SIG-M5 (cell line): ENCODE data around the gene PROS1.
"Not testable (repeated sequence)": the region's sequence is repeated elsewhere in the genome, so short reads cannot be mapped to it uniquely, and the experiment has no call there.

Experiments
- DNase-seq: peaks from one replicate; lab custom pipeline; 2025; lab: John Stamatoyannopoulos, UW

The PROS1 gene

DNA sequence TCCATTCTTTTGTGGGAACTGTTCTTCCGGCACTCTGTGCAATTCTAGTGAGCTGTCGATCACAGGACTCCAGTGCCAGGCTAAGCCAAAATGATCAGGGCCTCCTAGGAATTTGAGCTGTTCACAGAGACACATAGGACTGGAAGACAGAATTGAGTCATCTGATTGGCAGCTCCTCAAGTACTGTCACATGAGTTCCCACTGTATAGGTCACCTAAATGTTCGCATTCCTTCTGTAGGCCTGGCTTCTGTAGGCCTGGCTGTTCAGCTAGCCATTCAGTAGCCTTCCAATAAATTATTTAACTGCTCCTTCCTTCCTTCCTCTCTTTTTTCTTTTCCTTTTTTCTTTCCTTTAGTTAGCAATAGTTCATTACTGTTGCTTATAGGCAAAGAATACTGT lies 4.3 kb downstream of the PROS1 start:
- no peak for DNase-seq

DNA sequence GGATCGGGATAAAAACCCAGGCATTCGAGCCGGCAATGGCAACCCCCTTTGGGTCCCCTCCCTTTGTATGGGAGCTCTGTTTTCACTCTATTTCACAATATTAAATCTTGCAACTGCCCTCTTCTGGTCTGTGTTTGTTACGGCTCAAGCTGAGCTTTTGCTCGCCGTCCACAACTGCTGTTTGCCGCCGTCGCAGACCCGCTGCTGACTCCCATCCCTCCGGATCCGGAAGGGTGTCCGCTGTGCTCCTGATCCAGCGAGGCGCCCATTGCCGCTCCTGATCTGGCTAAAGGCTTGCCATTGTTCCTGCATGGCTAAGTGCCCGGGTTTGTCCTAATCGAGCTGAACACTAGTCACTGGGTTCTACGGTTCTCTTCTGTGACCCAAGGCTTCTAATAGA lies 8.6 kb downstream of the PROS1 start:
- DNase-seq, result not testable (repeated sequence)

DNA sequence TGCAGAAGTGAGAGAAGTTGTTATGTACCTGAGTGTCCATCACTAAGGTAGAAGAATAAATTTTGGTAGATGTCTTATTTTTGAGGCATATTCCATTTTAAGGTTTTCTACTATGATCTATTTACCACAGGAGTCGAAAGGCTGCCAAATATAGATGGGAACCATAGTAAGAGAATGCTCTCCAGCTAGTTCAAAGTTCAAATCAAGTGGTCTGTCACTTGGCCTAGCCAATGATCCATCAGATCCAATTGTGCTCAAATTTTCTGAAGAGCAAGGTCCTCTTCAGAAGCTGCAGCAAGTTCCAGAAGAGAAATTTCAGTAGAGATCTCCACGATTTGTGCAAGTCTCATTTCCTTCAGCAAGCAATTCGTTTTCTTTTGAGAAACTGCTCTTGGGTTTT lies 10.9 kb downstream of the PROS1 start:
- DNase-seq, result no peak

DNA sequence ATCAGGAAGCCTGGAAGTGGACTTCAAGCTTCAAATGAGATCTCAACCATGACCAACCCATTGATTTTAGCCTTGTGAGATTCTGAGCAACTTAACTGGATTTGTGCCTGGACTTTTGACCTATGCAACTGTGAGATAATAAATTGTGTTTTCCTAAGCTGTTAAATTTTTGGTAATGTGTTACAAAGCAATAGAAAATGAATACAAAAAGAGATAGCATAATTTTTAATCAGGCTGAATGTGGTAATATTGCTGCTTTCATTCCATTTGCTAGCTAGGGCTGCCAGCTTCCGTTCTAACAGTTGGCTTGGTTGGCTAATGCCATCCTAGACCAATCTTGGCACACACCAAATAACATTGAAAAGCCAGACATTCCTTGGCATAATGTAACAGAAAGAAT lies 12.2 kb downstream of the PROS1 start:
- no peak for DNase-seq

DNA sequence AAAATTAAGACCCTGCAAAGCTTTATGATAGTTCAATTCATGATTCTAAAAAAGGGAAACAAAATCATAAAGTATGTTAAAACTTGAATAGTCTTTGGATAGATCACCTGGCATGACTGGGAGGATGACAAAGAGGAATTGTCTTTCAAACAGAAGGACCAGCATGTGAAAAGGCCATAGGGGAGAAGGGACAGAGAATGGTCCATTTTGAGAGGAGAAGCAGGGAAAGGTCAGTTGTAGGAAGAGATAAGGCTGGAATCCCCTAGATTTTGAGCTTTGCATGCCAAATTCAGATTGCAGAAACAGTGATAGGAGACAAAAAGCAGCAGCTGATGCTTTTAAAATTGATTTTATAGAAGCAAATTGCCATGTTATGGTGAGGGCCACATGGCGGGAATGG lies 12.7 kb downstream of the PROS1 start:
- no peak for DNase-seq

DNA sequence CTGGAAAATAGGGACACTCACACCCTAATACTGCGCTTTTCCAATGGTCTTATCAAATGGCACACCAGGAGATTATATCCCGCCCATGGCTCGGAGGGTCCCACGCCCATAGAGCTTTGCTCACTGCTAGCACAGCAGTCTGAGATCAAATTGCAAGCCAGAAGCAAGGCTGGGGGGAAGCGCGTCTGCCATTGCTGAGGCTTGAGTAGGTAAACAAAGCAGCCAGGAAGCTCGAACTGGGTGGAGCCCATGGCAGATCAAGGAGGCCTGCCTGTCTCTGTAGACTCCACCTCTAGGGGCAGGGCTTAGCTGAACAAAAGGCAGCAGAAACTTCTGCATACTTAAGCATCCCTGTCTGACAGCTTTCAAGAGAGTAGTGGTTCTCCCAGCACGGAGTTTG lies 23.7 kb downstream of the PROS1 start:
- not testable (repeated sequence) for DNase-seq

DNA sequence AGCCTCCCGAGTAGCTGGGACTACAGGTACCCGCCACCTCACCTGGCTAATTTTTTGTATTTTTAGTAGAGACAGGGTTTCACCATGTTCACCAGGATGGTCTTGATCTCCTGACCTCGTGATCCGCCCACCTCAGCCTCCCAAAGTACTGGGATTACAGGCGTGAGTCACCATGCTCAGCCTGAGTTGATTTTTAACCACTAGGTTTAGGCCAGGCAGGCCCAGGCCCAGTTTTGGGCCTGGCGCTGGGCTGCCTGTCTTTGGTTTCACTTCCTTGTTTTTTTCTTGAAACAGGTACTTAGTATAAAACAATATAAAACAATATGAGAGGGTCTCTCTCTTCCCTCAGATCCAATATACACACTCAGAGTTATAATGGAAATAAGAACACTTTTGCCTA lies 36.2 kb downstream of the PROS1 start:
- not testable (repeated sequence) for DNase-seq

DNA sequence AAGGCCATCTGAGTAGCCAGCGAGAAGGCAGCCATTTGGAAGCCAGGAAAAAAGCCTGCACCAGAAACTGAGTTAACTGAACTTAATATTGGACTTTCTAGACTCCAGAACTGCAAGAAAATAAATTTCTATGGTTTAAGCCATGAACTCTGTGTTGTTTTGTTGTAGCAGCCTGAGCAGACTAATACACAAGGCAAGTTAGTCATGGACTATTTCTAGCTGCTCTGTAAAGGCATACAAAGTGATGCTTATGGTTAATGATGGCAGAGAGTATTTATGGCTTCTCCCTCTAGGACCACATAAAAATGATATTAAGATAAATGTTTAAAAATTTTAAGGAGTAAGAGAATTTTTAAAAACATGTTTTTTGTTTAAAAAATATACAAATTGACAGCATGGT lies 37.1 kb downstream of the PROS1 start:
- DNase-seq, result no peak

DNA sequence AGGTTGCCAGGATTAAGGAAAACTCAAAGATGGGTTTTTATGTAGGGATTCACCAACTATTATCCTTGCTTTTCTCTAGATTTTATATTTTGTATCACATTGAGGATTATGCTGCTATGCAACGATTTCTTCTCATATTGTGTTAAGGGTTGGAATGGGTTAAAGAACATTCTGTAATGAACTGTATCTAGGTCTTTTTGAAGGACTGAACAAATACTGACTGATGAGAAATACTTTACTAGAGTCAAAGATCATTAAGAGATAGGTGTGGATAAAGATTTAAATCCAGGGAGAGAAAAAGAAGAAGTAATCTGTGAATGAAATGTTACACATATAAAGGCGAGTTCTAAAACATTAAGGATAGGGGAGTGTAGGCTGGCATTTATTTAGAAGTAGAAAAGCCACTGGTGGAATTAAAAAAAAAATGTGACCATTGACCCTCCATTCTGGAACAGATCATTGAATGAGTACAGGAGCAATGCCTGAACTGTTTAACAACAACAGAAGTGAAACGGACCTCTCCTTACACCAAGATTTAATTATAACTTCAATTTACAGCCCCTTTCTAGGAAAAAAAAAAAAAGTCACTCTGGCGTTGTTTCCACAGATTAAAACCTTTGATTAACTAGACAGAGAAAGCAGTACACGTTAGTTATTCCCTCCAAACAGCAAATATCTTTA lies 39.2 kb downstream of the PROS1 start:
- DNase-seq, result no peak

DNA sequence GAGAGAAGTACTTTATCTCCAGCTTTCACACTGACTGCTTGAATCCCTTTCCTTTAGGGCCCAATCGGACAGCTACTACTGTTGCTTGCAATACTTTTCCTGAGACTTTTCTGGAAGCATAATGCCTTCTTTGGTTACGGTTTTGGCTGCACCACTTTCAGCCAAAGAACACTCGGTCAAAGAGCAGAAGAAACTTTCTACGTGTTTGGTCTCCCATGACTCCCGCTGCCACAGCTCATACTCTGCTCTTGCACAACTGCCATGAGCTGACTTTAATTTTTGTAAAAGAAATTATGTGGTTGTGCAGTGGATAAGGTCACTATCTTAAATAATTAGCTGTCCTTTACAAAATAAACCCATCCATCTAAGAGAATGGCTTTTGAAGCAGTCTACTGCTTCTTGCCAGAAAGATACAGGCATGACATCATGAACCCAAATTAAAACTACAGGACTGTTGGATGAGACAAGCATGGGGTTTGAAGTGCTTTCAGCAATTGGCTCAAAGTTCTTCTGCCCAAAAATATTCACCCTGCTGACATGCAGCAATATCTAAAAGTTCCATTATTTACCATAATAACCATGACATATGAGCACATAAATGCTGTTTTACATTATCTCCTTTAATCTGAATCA lies 42.0 kb downstream of the PROS1 start:
- no peak for DNase-seq

DNA sequence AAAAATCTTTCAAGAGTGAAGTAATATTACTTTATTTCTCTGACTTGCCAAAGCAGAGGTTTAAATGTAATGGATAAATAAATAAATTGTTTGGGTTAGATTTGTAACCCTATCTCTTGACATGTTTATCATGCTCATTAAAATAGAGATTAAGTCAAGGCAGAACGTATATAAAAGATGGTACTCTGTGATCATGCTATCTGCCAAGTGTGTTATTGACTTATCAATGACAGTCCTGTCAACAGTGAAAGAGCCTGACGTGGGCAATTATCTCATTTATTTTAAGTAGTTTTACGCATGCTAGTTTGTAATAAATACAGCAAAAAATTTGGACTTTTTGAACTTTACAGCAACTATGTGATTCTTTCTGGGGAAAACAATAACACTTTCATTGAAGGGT lies 43.7 kb downstream of the PROS1 start:
- DNase-seq, result no peak

DNA sequence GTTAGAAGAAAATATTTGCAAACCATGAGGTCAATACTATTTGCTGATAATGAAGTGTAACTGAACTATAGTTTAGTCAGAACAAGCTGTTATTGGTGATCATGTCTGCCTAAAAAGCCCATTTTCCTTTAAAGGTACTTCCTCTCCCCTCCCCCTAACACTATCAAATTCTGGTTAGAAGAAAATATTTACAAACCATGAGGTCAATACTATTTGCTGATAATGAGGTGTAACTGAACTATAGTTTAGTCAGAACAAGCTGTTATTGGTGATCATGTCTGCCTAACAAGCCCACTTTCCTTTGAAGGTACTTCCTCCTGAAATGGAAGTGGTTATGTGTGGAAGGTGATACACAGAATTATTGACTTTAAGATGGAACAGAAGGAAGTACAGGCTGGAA lies 46.9 kb downstream of the PROS1 start:
- DNase-seq, result no peak

DNA sequence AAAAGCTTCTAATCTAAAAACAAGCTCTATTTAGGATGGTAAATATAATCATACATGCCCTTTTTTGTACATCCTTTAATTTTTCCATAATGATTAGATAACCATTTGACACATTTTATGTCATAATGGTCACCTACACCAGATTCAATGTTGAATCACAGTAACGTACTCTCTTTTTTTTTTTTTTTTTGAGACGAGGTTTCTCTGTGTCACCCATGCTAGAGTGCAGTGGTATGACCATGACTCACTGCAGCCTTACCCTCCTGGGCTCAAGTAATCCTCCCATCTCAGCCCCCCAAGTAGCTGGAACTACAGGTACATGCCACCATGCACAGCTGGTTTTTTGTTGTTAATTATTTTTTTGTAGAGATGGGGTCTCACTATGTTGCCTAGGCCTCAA lies 49.2 kb downstream of the PROS1 start:
- DNase-seq, result no peak

DNA sequence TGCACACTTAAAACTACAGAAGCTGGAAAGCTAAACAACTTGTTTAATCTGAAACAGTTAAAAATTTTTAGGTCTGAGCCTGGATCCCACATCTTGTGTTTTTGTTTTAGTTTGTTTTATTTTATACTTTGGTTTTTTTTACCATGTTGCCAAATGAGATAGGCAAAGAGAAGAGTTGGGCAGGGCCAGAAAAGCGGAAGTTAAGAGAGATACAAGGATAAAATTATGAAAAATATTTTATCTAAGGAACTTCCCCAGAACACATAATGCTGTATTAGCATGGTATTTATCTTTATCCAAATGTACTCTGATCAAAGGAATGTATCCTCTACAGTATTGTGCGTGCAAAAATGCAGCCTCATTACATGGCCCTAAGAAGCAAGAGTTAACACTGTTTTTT lies 50.7 kb downstream of the PROS1 start:
- no peak for DNase-seq

DNA sequence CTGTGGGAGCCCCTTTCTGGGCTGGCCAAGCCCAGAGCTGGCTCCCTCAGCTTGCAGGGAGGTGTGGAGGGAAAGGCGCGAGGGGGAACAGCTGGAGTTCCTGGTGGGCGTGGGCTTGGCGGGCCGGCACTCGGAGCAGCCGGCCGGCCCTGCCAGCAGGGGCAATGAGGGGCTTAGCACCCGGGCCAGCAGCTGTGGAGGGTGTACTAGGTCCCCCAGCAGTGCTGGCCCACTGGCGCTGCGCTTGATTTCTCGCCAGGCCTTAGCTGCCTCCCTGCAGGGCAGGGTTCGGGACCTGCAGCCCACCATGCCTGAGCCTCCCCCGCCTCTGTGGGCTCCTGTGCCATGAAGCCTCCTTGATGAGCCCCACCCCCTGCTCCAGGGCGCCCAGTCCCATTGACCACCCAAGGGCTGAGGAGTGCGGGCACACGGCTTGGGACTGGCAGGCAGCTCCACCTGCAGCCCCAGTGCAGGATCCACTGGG lies 56.1 kb downstream of the PROS1 start:
- DNase-seq, result not testable (repeated sequence)

DNA sequence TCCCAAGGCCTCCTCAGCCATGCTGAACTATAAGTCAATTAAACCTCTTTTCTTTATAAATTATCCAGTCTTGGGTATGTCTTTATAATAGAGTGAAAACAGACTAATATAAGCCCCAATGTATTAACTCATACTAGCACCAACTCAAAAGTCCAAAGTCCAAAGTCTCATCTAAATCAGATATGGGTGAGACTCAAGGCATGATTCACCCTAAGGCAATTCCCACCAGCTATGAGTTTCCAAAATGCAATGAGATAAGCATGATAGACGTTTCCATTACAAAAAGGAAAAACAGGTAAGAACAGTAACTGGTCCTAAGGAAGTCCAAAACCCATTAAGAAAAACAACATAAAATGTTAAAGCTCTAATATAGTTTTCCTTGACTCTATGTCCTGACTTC lies 60.1 kb downstream of the PROS1 start:
- DNase-seq, result not testable (repeated sequence)

DNA sequence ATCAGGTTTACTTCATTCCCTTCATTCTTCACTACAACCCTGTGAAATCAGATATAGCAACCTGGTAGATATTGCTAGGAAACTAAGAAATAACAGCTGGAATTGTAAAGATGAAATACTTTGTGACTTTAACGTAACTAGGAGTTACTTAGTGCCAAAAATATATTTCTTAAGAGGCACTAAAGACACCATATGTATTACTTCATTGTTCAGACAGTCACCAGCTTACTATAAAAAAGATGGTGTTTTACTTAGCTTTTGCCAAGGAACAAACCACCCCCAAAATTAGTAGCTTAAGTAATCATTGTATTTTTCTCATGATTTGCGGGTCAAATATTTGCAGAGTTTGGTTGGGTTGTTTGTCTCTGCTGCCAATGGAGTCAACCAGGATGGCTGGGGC lies 62.5 kb downstream of the PROS1 start:
- DNase-seq, result no peak

DNA sequence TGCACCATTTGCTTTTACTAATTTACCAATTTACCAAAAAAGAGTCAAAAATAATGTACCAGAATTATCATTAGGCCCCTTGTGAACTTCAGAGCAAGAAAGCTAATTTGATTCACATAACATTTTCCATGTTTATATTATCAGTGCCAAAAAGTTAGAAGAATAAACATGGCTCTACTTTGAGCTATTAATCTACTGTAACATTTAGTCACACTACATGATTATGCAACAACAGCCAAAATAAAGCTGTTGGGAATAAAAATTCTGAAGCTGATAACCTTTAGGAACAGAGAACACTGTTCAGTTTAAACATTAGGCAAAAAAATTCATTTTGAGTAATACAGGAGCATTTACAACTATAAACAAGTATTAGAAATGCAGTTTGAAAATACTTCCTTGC lies 63.6 kb downstream of the PROS1 start:
- no peak for DNase-seq

DNA sequence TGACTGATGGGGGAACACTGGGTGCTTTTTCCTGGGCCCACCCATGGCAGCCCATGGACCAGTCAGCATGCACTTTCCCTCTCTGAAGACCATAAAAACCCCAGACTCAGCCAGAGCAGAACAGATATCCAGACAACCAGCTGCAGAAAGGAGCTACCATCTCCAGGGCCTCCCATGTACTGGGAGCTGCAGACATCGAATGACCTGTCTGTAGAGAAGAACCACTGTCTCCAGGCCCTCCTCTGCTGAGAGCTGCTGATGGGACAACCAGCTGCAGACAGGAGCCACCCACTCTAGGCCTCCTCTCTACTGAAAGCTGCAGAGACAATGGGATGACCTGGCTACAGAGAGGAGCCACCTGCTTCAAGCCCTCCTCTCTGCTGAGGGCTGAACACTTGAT lies 66.6 kb downstream of the PROS1 start:
- no peak for DNase-seq

DNA sequence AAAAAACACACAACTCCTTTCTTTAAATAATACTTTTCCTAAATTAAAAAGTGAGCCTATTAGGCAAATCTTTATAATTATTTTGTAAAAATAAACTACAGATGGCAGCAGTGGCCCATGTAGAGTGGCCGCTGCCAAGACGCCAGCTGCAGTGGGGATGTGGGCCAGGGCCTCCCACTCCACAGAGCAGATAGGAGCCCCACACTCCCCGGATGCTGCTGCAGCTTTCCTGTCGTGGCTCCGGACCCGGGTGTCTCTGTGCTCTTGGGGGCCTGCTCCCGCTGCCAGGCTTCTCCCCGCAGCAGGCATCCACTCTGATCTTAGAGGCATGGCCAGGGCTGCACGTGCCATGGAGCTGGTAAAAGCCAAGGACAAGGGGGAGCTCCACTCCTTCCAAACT lies 67.5 kb downstream of the PROS1 start:
- DNase-seq, result no peak

DNA sequence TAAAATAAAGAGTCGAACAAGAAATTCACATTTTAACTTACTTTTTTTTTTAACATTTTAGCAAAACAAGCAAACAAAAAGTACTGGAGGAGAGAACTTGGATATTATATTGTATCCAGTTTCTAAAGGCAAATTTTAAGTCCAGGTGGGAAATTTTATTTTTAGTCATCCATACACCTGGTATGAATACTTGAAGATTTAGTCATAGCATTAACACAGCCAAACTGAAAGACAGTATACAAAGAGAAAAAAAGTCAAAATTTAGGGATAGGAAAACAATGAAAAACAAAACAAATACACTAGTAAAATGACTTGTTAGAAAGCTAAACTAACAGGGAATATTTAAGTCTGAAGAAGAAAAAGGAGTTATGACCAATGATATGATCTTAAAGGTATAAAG lies 69.1 kb downstream of the PROS1 start:
- DNase-seq, result no peak

DNA sequence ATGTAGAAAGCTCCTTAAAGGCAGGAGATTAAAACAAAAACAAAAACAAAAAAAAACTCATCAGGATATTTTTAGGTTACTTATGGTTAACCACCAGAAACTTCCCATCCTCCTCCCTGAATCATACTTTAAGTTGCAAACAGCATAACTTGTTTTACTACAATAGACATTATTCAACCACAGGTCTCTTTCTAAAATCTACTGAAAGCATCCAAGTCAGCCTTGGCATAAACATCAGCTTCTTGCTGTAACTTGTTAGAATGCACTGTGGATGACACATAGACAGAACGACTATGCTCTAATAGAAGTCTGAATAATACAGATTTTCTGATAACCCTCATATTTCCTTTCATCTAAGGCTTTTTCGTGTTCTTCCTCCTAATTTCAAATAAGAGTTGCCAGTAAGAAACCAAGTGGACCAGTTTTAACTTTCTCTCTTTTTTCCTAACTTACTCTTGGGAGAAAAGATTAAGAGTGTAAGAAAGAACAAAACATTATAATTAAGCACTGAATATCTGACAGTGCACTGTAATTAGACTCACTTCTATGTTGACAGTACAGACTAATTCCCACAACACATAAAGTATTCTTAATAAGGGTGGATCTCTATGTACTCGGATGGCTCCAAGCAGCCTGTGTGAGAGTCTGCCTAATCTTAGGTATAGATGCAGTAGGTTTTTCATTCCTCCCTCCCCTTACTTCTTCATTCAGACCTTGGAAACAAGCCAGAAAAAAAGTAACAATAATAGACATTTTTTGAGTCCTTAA lies 95.3 kb downstream of the PROS1 start:
- not testable (repeated sequence) for DNase-seq

DNA sequence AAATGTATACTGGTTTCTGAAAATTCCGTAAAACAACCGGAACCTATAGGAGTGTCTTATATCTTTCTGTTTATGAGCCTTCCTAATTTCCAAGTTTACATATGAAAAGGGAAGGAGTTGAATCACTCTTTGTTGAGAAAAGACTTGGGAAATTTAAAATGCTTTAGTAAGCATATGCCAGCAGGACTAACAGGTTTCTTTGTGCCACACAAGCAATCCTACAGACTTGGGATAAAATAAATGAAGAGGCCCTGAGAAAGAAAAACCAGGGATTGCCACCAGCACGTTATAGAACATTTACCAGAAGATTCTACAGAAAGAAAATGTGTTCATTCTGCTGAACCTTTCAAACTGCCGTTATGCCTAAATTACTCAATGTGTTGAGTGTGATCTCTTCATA lies 96.3 kb downstream of the PROS1 start:
- DNase-seq, result not testable (repeated sequence)
